Astrocyte (in vitro differentiated cells and primary cell): Measurements from ENCODE around the gene GNAI2. TPM values are rescaled to one million over a fixed set of nuclear protein-coding genes. Genes with fewer than 3 reads are reported as not detected.

ENCODE experiments used
- DNase-seq: peaks from one replicate; pipeline ENCODE4 v3.0.0-alpha.2; 2010; ENCODE audit warnings: low read depth
- FAIRE-seq: peaks from 2 replicates; lab custom pipeline; 2011; peaks lifted over from hg19 to GRCh38; lab: Jason Lieb, UNC
- H2AFZ ChIP-seq: 2 replicates; pipeline ENCODE4 v1.6.0; 2012; ENCODE audit warnings: low read depth, low read length, inconsistent platforms
- H3K27ac ChIP-seq: 2 replicates; pipeline ENCODE4 v1.5.1; 2011; ENCODE audit warnings: low read depth, low read length, inconsistent platforms
- H3K27me3 ChIP-seq: 2 replicates; pipeline ENCODE4 v1.6.0; 2011; ENCODE audit warnings: low read length, inconsistent platforms; ENCODE audit not compliant: insufficient read depth
- H3K36me3 ChIP-seq: 2 replicates; pipeline ENCODE4 v1.5.1; 2011; ENCODE audit warnings: low read length, inconsistent platforms; ENCODE audit not compliant: insufficient read depth
- H3K4me1 ChIP-seq: 2 replicates; pipeline ENCODE4 v1.5.1; 2011; ENCODE audit warnings: low read length, inconsistent platforms; ENCODE audit not compliant: insufficient read depth
- H3K4me2 ChIP-seq: 2 replicates; pipeline ENCODE4 v1.6.0; 2012; ENCODE audit warnings: low read length, inconsistent platforms
- H3K4me3 ChIP-seq: 2 replicates; pipeline ENCODE4 v1.5.1; 2011; ENCODE audit warnings: low read depth, mild to moderate bottlenecking, low read length, inconsistent platforms; ENCODE audit not compliant: insufficient read depth
- H3K79me2 ChIP-seq: 2 replicates; pipeline ENCODE4 v1.6.0; 2012; ENCODE audit warnings: mild to moderate bottlenecking, low read length, inconsistent platforms; ENCODE audit not compliant: insufficient read depth
- H3K9ac ChIP-seq: 2 replicates; pipeline ENCODE4 v1.6.0; 2012; ENCODE audit warnings: mild to moderate bottlenecking, low read length, inconsistent platforms
- H3K9me3 ChIP-seq: 2 replicates; pipeline ENCODE4 v1.5.1; 2012; ENCODE audit warnings: low read depth, mild to moderate bottlenecking, low read length, inconsistent platforms; ENCODE audit not compliant: insufficient read depth
- H4K20me1 ChIP-seq: 2 replicates; pipeline ENCODE4 v1.6.0; 2012; ENCODE audit warnings: low read length, inconsistent platforms; ENCODE audit not compliant: insufficient read depth
- H3K27ac Mint-ChIP-seq: one replicate; pipeline ENCODE4 v1.8.0; 2021; ENCODE audit warnings: mild to moderate bottlenecking, mixed read lengths; ENCODE audit not compliant: unreplicated experiment
- H3K27me3 Mint-ChIP-seq: one replicate; pipeline ENCODE4 v1.8.0; 2021; ENCODE audit warnings: low read depth, mixed read lengths; ENCODE audit not compliant: unreplicated experiment
- H3K36me3 Mint-ChIP-seq: one replicate; pipeline ENCODE4 v1.8.0; 2021; ENCODE audit warnings: low read depth, mixed read lengths; ENCODE audit not compliant: unreplicated experiment
- H3K4me1 Mint-ChIP-seq: one replicate; pipeline ENCODE4 v1.8.0; 2021; ENCODE audit warnings: low read depth, mixed read lengths; ENCODE audit not compliant: unreplicated experiment
- H3K4me3 Mint-ChIP-seq: one replicate; pipeline ENCODE4 v1.8.0; 2021; ENCODE audit warnings: mild to moderate bottlenecking, moderate library complexity, mixed read lengths; ENCODE audit not compliant: unreplicated experiment
- H3K9me3 Mint-ChIP-seq: one replicate; pipeline ENCODE4 v1.8.0; 2021; ENCODE audit warnings: mild to moderate bottlenecking, mixed read lengths; ENCODE audit not compliant: unreplicated experiment
- EZH2 ChIP-seq: IDR thresholded peaks from 2 replicates; pipeline ENCODE4 v1.6.1; 2012; ENCODE audit warnings: mild to moderate bottlenecking, low read length, inconsistent platforms; ENCODE audit not compliant: insufficient read depth
- total RNA-seq: library from RNA; stranded (reverse); gene quantifications from 2 replicates; pipeline ENCODE4 v1.2.1, GENCODE V29; 2021
- TF ChIP-seq, protein P1 (sequence below): IDR thresholded peaks from 2 replicates; pipeline ENCODE4 v1.5.1; 2011; ENCODE audit warnings: low read depth, mild to moderate bottlenecking, inconsistent platforms, low read length, moderate library complexity; ENCODE audit not compliant: insufficient read depth

Gene GNAI2
- total RNA-seq, 1 donor from 2014 or later, result 381 TPM

DNA sequence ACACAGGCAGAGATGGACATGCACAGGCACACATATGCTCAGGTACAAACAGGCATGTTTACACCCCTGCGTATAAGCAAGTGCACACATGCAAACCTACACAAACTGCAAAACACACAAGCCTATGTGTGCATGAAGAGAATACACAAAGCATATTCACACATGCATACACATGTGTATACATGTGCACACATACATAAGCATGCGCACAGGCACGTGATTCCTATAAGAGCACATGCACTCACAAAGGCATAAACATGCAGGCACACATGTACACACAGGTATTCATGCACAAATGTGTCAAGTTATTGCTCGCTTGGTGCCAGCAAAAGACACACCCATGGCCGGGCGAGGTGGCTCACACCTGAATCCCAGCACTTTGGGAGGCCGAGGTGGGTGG is 46.0 kb upstream of the GNAI2 start:
- H3K36me3 ChIP-seq, result no peaks in the 10 kb centered on the region
- H2AFZ ChIP-seq, result no peak overlapping the region
- H3K4me2 ChIP-seq, result no peak overlapping the region
- FAIRE-seq (no peak), DNase-seq (no peak)
- H3K9me3 ChIP-seq, result no peaks in the 10 kb centered on the region
- no peak overlapping the region for H3K9ac ChIP-seq
- no peaks in the 10 kb centered on the region for H4K20me1 ChIP-seq
- Mint-ChIP-seq H3K4me3 (no peak overlapping the region), H3K9me3 (no peaks in the 10 kb centered on the region), H3K4me1 (no peaks in the 10 kb centered on the region), H3K36me3 (no peaks in the 10 kb centered on the region), H3K27me3 (peaks cover 18% of the 10 kb centered on the region), H3K27ac (no peak overlapping the region)
- H3K4me1 ChIP-seq, result peaks cover 8% of the 10 kb centered on the region
- H3K27me3 ChIP-seq, result peaks cover 13% of the 10 kb centered on the region
- no peak overlapping the region for H3K4me3 ChIP-seq
- H3K79me2 ChIP-seq, result no peaks in the 10 kb centered on the region
- TF ChIP-seq, protein P1, sequence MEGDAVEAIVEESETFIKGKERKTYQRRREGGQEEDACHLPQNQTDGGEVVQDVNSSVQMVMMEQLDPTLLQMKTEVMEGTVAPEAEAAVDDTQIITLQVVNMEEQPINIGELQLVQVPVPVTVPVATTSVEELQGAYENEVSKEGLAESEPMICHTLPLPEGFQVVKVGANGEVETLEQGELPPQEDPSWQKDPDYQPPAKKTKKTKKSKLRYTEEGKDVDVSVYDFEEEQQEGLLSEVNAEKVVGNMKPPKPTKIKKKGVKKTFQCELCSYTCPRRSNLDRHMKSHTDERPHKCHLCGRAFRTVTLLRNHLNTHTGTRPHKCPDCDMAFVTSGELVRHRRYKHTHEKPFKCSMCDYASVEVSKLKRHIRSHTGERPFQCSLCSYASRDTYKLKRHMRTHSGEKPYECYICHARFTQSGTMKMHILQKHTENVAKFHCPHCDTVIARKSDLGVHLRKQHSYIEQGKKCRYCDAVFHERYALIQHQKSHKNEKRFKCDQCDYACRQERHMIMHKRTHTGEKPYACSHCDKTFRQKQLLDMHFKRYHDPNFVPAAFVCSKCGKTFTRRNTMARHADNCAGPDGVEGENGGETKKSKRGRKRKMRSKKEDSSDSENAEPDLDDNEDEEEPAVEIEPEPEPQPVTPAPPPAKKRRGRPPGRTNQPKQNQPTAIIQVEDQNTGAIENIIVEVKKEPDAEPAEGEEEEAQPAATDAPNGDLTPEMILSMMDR, result no peak
- TF ChIP-seq EZH2, result no peak
- H3K27ac ChIP-seq, result no peak overlapping the region

DNA sequence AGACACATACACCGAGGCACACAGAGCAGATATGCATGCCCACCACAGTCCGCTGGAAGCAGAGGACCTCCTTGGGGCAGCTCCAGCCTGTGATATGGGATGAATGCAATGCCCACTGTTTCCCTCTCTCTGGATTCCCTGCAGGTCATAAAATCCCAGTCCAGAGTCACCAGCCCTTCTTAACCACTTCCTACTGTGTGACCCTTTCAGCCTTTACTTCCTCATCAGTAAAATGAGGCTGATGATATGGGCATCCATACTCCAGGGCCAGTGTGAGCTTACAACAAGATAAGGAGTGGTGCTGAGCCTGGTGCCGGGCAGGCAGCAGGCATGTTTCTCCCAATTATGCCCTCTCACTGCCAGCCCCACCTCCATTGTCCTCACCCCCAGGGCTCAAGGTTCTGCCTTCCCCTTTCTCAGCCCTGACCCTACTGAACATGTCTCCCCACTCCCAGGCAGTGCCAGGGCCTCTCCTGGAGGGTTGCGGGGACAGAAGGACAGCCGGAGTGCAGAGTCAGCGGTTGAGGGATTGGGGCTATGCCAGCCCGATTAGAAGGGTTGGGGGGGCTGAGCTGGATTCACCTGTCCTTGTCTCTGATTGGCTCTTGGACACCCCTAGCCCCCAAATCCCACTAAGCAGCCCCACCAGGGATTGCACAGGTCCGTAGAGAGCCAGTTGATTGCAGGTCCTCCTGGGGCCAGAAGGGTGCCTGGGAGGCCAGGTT is 44.9 kb upstream of the GNAI2 start, which contains the start of gene GNAT1:
Gene GNAT1 (plus strand): TSS at position 675 of the 725 bp plus-strand sequence. CDS start 116 bp downstream, outside the sequence.
- no peak within 1 kb of the TSS for H3K4me3 Mint-ChIP-seq
- H3K36me3 ChIP-seq, result no peaks in the 10 kb centered on the region
- TF ChIP-seq EZH2, result no peak
- TF ChIP-seq, protein P1, result no peak
- no peak for FAIRE-seq
- no peak within 1 kb of the TSS for H3K9ac ChIP-seq
- peaks cover 8% of the 10 kb centered on the region for H3K4me1 ChIP-seq
- no peak within 1 kb of the TSS for H3K4me3 ChIP-seq
- H3K27me3 Mint-ChIP-seq, result peaks cover 22% of the 10 kb centered on the region
- H3K4me2 ChIP-seq, result no peak within 1 kb of the TSS
- H3K79me2 ChIP-seq, result no peaks in the 10 kb centered on the region
- no peaks in the 10 kb centered on the region for H4K20me1 ChIP-seq
- H3K9me3 ChIP-seq, result no peaks in the 10 kb centered on the region
- H3K27me3 ChIP-seq, result peaks cover 17% of the 10 kb centered on the region
- H3K27ac Mint-ChIP-seq, result no peak within 1 kb of the TSS
- H3K9me3 Mint-ChIP-seq, result no peaks in the 10 kb centered on the region
- no peak within 1 kb of the TSS for H2AFZ ChIP-seq
- no peaks in the 10 kb centered on the region for H3K36me3 Mint-ChIP-seq
- no peak within 1 kb of the TSS for H3K27ac ChIP-seq
- no peak for DNase-seq
- no peaks in the 10 kb centered on the region for H3K4me1 Mint-ChIP-seq

DNA sequence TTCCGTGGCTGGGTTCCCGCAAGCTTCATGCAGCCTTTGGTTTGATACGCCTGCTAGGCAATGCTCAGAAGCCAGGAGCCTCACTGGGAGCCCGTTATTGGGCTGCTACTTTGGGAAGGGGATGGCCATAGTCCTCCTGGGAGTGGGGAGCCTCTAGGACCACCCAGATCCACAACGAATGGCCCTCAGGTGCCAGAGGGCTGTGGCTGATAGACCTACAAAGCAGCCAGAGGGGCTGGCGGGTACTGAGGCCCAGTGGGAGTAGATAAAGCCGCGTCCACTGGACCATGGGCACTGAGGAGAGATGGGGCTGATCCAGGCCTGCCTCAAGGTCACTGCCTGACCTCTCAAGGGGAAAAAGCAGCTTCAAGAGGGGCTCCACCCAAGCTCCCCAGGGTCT is 43.9 kb upstream of the GNAI2 start:
- Mint-ChIP-seq H3K27me3 (peaks cover 29% of the 10 kb centered on the region), H3K4me1 (no peaks in the 10 kb centered on the region), H3K9me3 (no peaks in the 10 kb centered on the region), H3K4me3 (no peak overlapping the region), H3K36me3 (no peaks in the 10 kb centered on the region), H3K27ac (no peak overlapping the region)
- Histone ChIP-seq H3K79me2 (no peaks in the 10 kb centered on the region), H3K9ac (no peak overlapping the region), H4K20me1 (no peaks in the 10 kb centered on the region), H3K27ac (no peak overlapping the region), H3K36me3 (no peaks in the 10 kb centered on the region), H3K4me1 (peaks cover 8% of the 10 kb centered on the region), H3K4me3 (no peak overlapping the region), H3K4me2 (no peak overlapping the region), H2AFZ (no peak overlapping the region), H3K27me3 (peaks cover 21% of the 10 kb centered on the region), H3K9me3 (no peaks in the 10 kb centered on the region)
- TF ChIP-seq, protein P1, result no peak
- no peak for FAIRE-seq
- DNase-seq, result no peak
